ENCODE results near the gene PRR33. TPM values are rescaled to one million over a fixed set of nuclear protein-coding genes. Genes with fewer than 3 reads are reported as not detected.

Gene PRR33
- total and polyA plus RNA-seq, 4 donors: 0.08 to 0.13 TPM; not detected in 2

DNA sequence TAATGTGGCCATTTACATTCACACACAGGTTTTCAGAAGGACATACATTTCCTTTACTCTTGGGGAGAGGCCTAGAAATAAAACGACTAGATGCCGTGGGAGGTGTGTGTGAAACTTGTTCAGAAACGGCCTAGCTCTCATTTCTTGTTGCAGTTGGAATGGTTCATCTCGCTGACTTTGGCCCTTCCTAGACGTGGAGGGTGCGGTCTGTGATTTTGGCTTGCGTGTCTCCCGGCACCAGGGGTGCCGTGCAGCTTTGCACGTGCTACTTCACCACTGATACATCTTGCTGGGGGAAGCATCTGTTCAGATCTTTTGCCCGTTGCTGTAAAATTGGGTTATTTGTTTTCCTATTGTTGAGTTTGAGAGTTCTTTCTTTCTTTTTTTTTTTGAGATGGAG, 3.1 kb upstream of the PRR33 start:
- WGBS, 2 donors: 91 to 94% methylated on average over 11 of the region's 11 CpGs
- Histone ChIP-seq H3K4me3 (no peak overlapping the region), H3K9me3 (ENCODE audit: control insufficient read depth in 4 of 4, insufficient read depth in 3 of 4, low read length in 3 of 4) (no peaks in the 10 kb centered on the region), H3K27me3 (ENCODE audit: control insufficient read depth in 3 of 3, insufficient read depth in 3 of 3, low read length in 2 of 3) (no peaks in the 10 kb centered on the region), H3K4me1 (ENCODE audit: control insufficient read depth in 5 of 5, insufficient read depth in 5 of 5, low read length in 5 of 5) (no peaks in the 10 kb centered on the region), H3K36me3 (ENCODE audit: control insufficient read depth in 4 of 4, insufficient read depth in 4 of 4, low read length in 4 of 4) (no peaks in the 10 kb centered on the region), H3K9ac (ENCODE audit: insufficient read depth in 1 of 2, low read length in 2 of 2) (no peak overlapping the region), H3K27ac (ENCODE audit: low read depth in 1 of 2, low read length in 1 of 2) (no peak overlapping the region)
- TF ChIP-seq, protein P1, sequence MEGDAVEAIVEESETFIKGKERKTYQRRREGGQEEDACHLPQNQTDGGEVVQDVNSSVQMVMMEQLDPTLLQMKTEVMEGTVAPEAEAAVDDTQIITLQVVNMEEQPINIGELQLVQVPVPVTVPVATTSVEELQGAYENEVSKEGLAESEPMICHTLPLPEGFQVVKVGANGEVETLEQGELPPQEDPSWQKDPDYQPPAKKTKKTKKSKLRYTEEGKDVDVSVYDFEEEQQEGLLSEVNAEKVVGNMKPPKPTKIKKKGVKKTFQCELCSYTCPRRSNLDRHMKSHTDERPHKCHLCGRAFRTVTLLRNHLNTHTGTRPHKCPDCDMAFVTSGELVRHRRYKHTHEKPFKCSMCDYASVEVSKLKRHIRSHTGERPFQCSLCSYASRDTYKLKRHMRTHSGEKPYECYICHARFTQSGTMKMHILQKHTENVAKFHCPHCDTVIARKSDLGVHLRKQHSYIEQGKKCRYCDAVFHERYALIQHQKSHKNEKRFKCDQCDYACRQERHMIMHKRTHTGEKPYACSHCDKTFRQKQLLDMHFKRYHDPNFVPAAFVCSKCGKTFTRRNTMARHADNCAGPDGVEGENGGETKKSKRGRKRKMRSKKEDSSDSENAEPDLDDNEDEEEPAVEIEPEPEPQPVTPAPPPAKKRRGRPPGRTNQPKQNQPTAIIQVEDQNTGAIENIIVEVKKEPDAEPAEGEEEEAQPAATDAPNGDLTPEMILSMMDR (IDR thresholded peaks at IDR 0.05; ENCODE audit: control extremely low read depth, extremely low read depth): no peak
- ATAC-seq (ENCODE audit: insufficient read depth, low FRiP score) (no peak), DNase-seq (no peak)

DNA sequence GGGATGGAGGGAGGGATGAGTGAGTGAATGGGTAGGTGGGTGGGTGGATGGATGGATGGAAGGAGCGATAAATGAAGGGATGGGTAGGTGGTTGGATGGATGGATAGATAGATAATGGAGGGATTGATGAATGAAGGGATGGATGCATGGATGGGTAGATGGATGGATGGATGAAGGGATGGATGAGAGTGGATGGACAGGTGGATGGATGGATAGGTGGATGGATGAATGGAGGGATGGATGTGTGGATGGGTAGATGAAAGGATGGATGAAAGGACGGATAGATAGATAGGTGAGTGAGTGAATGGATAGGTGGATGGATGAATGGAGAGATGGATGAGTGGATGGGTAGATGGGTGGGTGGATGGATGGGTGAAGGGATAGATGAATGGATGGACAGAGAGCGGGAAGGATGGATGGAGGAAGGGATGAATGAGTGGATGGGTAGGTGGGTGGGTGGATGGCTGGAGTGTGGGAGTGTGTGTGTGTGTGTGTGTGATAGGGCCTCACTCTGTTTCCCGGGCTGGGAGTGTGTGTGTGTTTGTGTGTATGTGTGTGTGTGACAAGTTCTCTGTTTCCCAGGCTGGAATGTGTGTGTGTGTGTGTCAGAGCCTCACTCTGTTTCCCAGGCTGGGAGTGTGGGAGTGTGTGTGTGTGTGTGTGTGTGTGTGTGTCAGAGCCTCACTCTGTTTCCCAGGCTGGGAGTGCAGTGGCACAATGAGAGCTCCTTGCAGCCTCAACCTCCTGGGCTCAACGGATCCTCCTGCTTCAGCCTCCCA, 2.1 kb upstream of the PRR33 start:
- Histone ChIP-seq H3K9ac (ENCODE audit: insufficient read depth in 1 of 2, low read length in 2 of 2) (no peak overlapping the region), H3K27me3 (ENCODE audit: control insufficient read depth in 3 of 3, insufficient read depth in 3 of 3, low read length in 2 of 3) (no peaks in the 10 kb centered on the region), H3K4me3 (no peak overlapping the region), H3K9me3 (ENCODE audit: control insufficient read depth in 4 of 4, insufficient read depth in 3 of 4, low read length in 3 of 4) (no peaks in the 10 kb centered on the region), H3K36me3 (ENCODE audit: control insufficient read depth in 4 of 4, insufficient read depth in 4 of 4, low read length in 4 of 4) (no peaks in the 10 kb centered on the region), H3K4me1 (ENCODE audit: control insufficient read depth in 5 of 5, insufficient read depth in 5 of 5, low read length in 5 of 5) (no peaks in the 10 kb centered on the region), H3K27ac (ENCODE audit: low read depth in 1 of 2, low read length in 1 of 2) (no peak overlapping the region)
- DNase-seq (peak in 1 of 3 donors; percentile 11), ATAC-seq (ENCODE audit: insufficient read depth, low FRiP score) (no peak)
- TF ChIP-seq, protein P1 (IDR thresholded peaks at IDR 0.05; ENCODE audit: control extremely low read depth, extremely low read depth): no peak
- 86 to 90% methylated on average over 5 of the region's 5 CpGs for WGBS, 2 donors

GRCh38 chr11:1892558-1892957, 863 bp upstream of the PRR33 start:
- H3K27ac ChIP-seq (ENCODE audit: low read depth in 1 of 2, low read length in 1 of 2): no peak overlapping the region
- TF ChIP-seq, protein P1 (IDR thresholded peaks at IDR 0.05; ENCODE audit: control extremely low read depth, extremely low read depth): no peak
- no peak overlapping the region for H3K4me3 ChIP-seq
- H3K9me3 ChIP-seq (ENCODE audit: control insufficient read depth in 4 of 4, insufficient read depth in 3 of 4, low read length in 3 of 4): no peaks in the 10 kb centered on the region
- 89 to 92% methylated on average over 5 of the region's 5 CpGs for WGBS, 2 donors
- H3K36me3 ChIP-seq (ENCODE audit: control insufficient read depth in 4 of 4, insufficient read depth in 4 of 4, low read length in 4 of 4): no peaks in the 10 kb centered on the region
- no peak overlapping the region for H3K9ac ChIP-seq (ENCODE audit: insufficient read depth in 1 of 2, low read length in 2 of 2)
- DNase-seq (no peak), ATAC-seq (ENCODE audit: insufficient read depth, low FRiP score) (no peak)
- no peaks in the 10 kb centered on the region for H3K4me1 ChIP-seq (ENCODE audit: control insufficient read depth in 5 of 5, insufficient read depth in 5 of 5, low read length in 5 of 5)
- no peaks in the 10 kb centered on the region for H3K27me3 ChIP-seq (ENCODE audit: control insufficient read depth in 3 of 3, insufficient read depth in 3 of 3, low read length in 2 of 3)
